ENCODE measurements around the gene PLCL2. TPM values are rescaled to one million over a fixed set of nuclear protein-coding genes. Genes with fewer than 3 reads are reported as not detected.

Gene PLCL2
- total RNA-seq, 1 experiment from 2014 or later, result 0.07 TPM

- Histone ChIP-seq H3K36me3 (ENCODE audit: control insufficient read depth, insufficient read depth, low read length) (no peaks in the 10 kb centered on the region), H3K27me3 (replicated peaks; ENCODE audit: control insufficient read depth, insufficient read depth, low read length) (no peaks in the 10 kb centered on the region), H3K9me3 (no peaks in the 10 kb centered on the region), H3K4me3 (ENCODE audit: low read depth, low read length) (no peak overlapping the region), H3K4me1 (no peaks in the 10 kb centered on the region)
- Mint-ChIP-seq H3K36me3 (ENCODE audit: insufficient read depth, unreplicated experiment) (no peaks in the 10 kb centered on the region), H3K9me3 (ENCODE audit: unreplicated experiment) (no peaks in the 10 kb centered on the region), H3K4me1 (ENCODE audit: low read depth, unreplicated experiment) (no peaks in the 10 kb centered on the region), H3K4me3 (ENCODE audit: unreplicated experiment) (no peak overlapping the region), H3K27me3 (ENCODE audit: insufficient read depth, unreplicated experiment) (peaks cover 18% of the 10 kb centered on the region), H3K27ac (ENCODE audit: unreplicated experiment) (no peak overlapping the region)
- DNase-seq, result no peak
- ChIA-PET POLR2A (no interaction called here), CTCF (no interaction called here)
- BruUV-seq (replicated peaks), result no TSS peak
- intact Hi-C loops (cut with micrococcal nuclease; ENCODE audit: unreplicated experiment), result no loop called here
- no peak for TF ChIP-seq CTCF (IDR thresholded peaks at IDR 0.05; ENCODE audit: insufficient read depth in 1 of 2, low read depth in 1 of 2, low read length in 1 of 2, severe bottlenecking in 1 of 2, unreplicated experiment in 1 of 2)
Observed at GRCh38 chr3:16906682-16907081, 21.9 kb downstream of the PLCL2 start.

GRCh38 chr3:16907243-16907642, 22.5 kb downstream of the PLCL2 start:
- no TSS peak for BruUV-seq (replicated peaks)
- Mint-ChIP-seq H3K36me3 (ENCODE audit: insufficient read depth, unreplicated experiment) (no peaks in the 10 kb centered on the region), H3K4me1 (ENCODE audit: low read depth, unreplicated experiment) (no peaks in the 10 kb centered on the region), H3K27ac (ENCODE audit: unreplicated experiment) (no peak overlapping the region), H3K9me3 (ENCODE audit: unreplicated experiment) (no peaks in the 10 kb centered on the region), H3K27me3 (ENCODE audit: insufficient read depth, unreplicated experiment) (peaks cover 14% of the 10 kb centered on the region), H3K4me3 (ENCODE audit: unreplicated experiment) (no peak overlapping the region)
- ChIA-PET CTCF (no interaction called here), POLR2A (no interaction called here)
- Histone ChIP-seq H3K36me3 (ENCODE audit: control insufficient read depth, insufficient read depth, low read length) (no peaks in the 10 kb centered on the region), H3K9me3 (no peaks in the 10 kb centered on the region), H3K4me3 (ENCODE audit: low read depth, low read length) (no peak overlapping the region), H3K4me1 (no peaks in the 10 kb centered on the region), H3K27me3 (replicated peaks; ENCODE audit: control insufficient read depth, insufficient read depth, low read length) (no peaks in the 10 kb centered on the region)
- no peak for DNase-seq
- TF ChIP-seq CTCF (IDR thresholded peaks at IDR 0.05; ENCODE audit: insufficient read depth in 1 of 2, low read depth in 1 of 2, low read length in 1 of 2, severe bottlenecking in 1 of 2, unreplicated experiment in 1 of 2), result no peak
- intact Hi-C loops (cut with micrococcal nuclease; ENCODE audit: unreplicated experiment), result no loop called here

- ChIA-PET POLR2A (no interaction called here), CTCF (no interaction called here)
- Mint-ChIP-seq H3K27ac (ENCODE audit: unreplicated experiment) (no peak overlapping the region), H3K4me3 (ENCODE audit: unreplicated experiment) (no peak overlapping the region), H3K27me3 (ENCODE audit: insufficient read depth, unreplicated experiment) (peaks cover 19% of the 10 kb centered on the region), H3K4me1 (ENCODE audit: low read depth, unreplicated experiment) (no peaks in the 10 kb centered on the region), H3K9me3 (ENCODE audit: unreplicated experiment) (no peaks in the 10 kb centered on the region), H3K36me3 (ENCODE audit: insufficient read depth, unreplicated experiment) (no peaks in the 10 kb centered on the region)
- Histone ChIP-seq H3K4me3 (ENCODE audit: low read depth, low read length) (no peak overlapping the region), H3K9me3 (no peaks in the 10 kb centered on the region), H3K4me1 (no peaks in the 10 kb centered on the region), H3K36me3 (ENCODE audit: control insufficient read depth, insufficient read depth, low read length) (no peaks in the 10 kb centered on the region), H3K27me3 (replicated peaks; ENCODE audit: control insufficient read depth, insufficient read depth, low read length) (no peaks in the 10 kb centered on the region)
- DNase-seq, result no peak
- BruUV-seq (replicated peaks), result no TSS peak
- intact Hi-C loops (cut with micrococcal nuclease; ENCODE audit: unreplicated experiment), result no loop called here
- TF ChIP-seq CTCF (IDR thresholded peaks at IDR 0.05; ENCODE audit: insufficient read depth in 1 of 2, low read depth in 1 of 2, low read length in 1 of 2, severe bottlenecking in 1 of 2, unreplicated experiment in 1 of 2), result no peak
Observed at GRCh38 chr3:16908016-16908807, 23.5 kb downstream of the PLCL2 start.
